Activated CD4-positive, alpha-beta T cell treated with anti-CD3 and anti-CD28 coated beads, Interleukin-2, amount 50 U/mL, for 1 hour (primary cell): Measurements from ENCODE around the gene LPIN2.
"Not testable (repeated sequence)": the region's sequence is repeated elsewhere in the genome, so short reads cannot be mapped to it uniquely, and the experiment has no call there.

Experiments
- DNase-seq: peaks from one replicate; pipeline ENCODE4 v3.0.0-alpha.2; 2020

The LPIN2 gene

GRCh38 chr18:3013024-3013804, at the start of gene LPIN2:
Gene LPIN2, minus strand, starts transcription at chr18:3013144. Its CDS starts 52,304 bp downstream, at chr18:2960840.
- DNase-seq = peak; percentile 95

GRCh38 chr18:3061581-3062312, 48.8 kb upstream of the LPIN2 start:
- peak; percentile 18 for DNase-seq

DNA sequence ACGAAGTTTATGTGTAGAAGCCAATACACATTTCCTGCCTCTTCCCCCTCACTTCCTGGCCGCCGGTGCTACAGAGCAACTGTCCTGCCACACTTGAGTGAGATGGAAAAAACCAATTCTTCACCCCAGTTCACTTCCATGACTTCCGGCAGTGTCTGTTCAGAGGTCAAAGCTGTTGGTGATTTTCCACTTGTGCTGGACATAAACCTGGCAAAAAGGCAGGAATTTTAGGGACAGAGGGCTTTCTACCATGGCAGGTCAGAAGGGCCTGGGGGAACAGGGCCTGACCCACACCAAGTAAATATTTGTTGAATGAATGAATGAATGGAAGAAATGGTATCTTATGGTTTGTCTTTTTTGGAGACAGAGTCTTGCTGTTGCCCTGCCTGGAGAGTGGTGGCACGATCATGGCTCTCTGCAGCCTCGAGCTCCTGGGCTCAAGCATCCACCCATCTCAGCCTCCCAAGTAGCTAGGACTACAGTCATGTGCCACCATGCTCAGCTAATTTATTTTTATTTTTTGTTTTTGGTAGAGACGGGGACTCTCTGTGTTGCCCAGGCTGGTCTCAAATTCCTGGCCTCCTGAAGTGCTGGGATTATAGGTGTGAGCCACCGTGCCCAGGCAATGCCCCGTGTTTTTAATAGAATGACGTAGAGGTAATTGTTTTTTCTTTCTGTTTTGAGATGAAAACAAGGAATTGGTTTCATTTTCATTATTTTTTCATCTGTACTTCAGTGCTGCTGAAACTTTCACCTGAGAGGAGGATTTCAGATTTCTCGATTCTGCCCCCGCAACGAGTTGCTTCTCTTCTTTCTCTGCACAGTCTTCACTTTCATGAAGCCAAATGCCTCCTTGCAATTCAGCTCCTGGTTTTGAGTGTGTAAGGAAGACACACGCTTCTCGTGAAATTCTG, 48.0 kb upstream of the LPIN2 start:
- peak; percentile 37 for DNase-seq

DNA sequence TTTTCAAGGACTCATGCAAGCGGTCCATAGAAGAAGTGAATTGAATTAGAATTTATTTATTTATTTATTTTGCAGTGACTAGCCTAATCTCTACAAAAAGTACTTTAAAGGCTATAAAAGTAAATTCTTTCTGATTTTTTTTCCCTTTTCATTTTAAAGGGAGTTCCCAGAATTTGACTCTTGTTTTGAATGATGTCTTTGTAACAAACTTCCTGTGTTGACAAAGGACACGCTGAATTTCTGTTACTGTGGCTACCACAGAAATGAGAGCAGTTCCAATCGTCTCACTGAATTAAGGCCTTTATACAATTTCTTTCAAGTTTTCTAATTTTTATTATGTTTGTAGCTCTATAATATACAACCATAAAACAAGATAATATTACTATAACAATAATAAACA, 46.3 kb upstream of the LPIN2 start:
- no peak for DNase-seq

DNA sequence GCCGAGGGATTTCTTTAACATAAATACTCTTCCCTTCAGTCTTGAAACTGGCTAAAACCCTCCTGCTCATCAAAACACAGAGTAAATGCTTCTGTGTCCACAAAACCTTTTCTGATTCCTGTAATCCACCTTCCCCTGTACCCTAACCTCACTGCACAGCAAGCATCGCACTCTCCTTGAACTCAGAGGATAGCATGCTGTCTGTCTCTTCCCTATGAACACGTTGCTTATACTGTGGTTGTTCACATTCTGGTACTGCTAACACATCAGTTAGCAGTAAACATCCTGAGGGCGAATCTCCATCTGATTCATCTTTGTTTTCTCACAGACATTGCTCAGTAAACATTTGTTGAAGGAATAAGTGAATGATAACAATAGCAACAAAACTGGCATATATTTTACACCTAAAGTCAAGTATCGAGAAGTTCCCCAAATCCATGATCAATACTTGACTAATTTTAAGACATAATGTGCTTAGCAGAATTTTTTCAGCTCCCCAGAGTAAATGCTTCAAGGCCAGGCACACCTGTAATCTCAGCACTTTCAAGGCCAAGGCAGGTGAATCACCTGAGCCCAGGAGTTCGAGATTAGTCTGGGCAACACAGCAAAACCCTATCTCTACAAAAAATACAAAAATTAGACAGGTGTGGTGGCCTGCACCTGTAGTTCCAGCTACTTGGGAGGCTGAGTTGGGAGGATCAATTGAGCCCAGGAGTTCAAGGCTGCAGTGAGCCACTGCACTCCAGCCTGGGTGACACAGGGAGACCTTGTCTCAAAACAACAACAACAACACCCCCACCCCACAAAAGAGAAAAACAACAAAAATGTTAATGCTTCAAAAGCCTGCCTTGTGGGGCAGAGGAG, 45.6 kb upstream of the LPIN2 start:
- no peak for DNase-seq

DNA sequence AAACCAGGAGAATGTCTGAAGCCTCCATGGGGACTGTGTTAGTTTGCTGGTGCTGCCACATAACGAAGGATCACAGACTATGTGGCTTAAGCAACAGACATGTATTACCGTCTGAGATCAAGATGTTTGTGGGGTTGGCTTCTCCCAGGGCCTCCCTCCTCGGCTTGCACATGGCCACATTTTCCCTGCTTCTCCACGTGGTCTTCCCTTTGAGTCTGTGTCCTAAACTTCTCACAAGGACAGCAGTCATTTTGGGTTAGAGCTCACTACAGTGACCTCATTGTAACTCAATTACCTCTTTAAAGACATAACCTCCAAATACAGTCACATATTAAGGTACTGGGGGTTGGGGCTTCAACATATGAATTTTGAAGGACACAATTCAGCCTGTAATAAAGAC, 44.6 kb upstream of the LPIN2 start:
- DNase-seq = no peak

DNA sequence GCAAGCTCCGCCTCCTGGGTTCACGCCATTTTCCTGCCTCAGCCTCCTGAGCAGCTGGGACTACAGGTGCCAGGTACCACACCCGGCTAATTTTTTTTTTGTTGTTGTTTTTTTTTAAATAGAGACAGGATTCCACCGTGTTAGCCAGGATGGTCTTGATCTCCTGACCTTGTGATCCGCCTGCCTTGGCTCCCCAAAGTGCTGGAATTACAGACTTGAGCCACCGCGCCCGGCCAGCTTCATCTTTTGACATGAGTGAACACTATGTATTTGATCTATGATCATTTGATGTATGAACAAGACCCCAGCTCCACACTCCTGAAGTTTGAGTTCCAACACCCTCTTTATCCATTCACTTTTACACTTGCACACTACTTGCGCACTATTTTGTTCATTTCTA, 43.4 kb upstream of the LPIN2 start:
- no peak for DNase-seq

DNA sequence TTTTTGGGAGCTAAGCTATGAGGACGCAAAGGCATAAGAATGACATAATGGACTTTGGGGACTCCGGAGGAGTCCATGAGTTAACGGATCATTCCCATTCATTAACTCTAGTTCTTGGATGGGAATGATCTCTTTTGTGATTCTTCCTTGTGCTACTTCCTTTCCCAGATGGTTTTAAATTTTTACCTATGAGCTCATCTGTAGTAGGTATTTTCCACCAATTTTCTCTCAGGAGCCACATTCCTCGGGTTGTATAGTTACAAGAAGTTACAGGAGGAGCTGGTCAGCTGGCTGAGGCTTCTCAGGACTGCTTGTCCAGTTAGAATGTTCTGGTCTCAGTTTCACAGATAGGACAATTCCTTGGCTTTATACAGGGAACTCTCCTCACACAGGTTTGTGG, 42.9 kb upstream of the LPIN2 start:
- no peak for DNase-seq

DNA sequence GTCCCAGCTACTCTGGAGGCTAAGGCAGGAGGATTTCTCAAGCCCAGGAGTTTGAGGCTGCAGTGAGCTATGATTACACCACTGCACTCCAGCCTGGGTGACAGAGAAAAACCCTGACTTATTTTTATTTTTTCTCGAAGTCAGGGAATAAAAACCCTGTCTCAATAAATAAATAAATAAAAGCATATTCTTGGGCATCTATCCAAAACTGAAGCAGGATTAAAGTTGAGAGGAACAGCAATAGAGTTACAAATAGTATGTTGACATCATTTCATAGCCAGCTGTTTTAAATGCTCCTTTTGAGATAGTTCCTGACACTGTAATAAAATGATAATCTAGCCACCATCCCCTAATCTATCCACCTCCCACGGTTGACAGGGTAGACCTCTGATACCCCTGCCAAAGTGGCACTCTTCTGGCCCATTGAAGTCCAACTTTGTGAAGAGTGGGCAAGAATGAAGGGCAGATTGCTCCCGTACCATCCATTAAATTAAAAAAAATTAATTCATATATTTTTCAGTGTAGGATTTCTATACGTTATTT, 42.3 kb upstream of the LPIN2 start:
- no peak for DNase-seq

DNA sequence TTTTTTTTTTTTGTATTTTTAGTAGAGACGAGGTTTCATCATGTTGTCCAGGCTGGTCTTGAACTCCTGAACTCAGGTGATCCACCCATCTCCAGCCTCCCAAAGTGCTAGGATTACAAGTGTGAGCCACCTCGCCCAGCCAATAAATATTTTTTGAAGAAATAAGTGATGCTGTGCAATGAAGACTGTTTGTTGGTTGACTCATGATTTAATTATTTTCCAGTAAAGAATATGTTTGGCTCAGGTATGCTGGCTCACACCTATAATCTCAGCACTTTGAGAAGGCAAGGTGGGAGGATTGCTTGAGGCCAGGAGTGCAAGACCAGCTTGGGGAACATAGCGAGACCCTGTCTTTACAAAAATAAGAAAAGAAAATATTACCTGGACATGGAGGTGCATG, 41.8 kb upstream of the LPIN2 start:
- no peak for DNase-seq

- DNase-seq = no peak
Measured at GRCh38 chr18:3054214-3054613, 41.3 kb upstream of the LPIN2 start.

DNA sequence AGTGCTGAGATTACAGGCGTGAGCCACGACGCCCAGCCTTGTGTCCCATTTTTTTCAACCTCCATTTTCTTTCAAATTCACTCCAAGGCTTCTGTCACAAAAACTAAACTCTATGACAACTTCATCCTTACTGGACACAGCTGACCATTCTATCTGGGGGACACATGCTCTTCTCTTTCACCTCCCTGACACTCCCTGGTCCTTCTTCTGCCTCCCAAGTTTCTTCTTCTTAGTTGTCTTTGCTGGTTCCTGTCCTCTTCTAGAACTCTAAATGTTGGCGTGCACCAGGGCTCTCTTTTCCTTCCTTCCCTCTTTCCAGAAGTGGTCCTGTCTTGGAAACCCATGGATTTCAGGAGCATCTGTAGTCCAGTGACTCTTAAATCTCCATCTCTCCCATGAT, 40.1 kb upstream of the LPIN2 start:
- no peak for DNase-seq

DNA sequence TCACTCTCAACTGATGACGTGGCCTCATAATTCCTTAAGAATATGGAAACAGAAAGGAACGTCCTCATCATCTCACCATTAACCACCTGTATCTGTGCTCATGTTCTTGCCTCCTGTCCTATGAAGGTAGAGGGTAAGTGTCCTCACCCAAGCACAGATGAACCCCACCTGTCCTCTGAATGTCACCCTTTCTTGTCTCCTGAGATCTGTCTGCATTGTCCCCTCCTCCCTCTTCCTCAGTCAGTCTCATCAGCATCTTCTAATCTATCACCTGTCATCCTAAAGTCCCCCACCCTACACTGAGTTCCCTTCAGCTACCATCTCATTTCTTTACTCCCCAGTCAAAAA, 39.4 kb upstream of the LPIN2 start:
- DNase-seq = no peak

GRCh38 chr18:3051718-3052410, 38.9 kb upstream of the LPIN2 start:
- DNase-seq = no peak

- DNase-seq = not testable (repeated sequence)
Measured at GRCh38 chr18:3049897-3050454, 37.0 kb upstream of the LPIN2 start.

DNA sequence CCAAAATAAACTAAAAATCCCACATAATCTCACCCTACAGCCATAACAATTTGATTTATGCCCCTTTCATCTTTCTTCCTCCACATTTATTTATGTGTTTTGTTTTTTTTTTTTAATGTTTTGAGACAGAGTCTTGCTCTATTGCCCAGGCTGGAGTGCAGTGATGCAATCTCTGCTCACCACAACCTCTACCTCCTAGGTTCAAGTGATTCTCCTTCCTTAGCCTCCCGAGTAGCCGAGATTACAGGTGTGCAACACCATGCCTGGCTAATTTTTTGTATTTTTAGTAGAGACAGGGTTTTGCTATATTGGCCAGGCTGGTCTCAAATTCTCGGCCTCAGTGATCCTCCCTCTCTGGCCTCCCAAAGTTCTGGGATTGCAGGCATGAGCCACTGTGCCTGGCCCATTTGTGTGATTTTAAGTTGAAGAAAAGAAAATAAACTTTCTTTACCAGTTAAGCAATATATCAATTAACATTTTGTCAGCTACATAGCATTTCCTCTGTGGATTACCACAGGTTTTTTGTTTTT, 35.9 kb upstream of the LPIN2 start:
- DNase-seq = no peak

DNA sequence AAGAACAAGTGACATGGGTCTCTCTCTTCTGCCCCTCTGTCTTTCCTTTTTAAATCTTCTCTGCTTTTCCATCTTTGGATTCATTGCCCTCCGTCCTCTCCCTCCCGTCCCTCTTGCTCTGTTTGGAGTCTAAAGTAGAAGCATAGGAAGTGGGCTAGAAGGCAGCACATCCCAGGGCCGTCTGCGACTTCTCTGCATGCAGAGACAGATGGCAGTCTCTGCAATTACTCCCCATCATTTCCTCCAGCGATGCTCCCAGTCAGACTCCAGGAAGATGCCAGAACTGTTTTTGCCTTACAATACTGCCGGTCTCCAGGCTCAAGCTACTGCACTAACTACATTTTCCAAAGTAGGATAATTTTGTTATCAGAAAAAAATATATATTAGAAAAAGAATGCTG, 35.2 kb upstream of the LPIN2 start:
- no peak for DNase-seq

DNA sequence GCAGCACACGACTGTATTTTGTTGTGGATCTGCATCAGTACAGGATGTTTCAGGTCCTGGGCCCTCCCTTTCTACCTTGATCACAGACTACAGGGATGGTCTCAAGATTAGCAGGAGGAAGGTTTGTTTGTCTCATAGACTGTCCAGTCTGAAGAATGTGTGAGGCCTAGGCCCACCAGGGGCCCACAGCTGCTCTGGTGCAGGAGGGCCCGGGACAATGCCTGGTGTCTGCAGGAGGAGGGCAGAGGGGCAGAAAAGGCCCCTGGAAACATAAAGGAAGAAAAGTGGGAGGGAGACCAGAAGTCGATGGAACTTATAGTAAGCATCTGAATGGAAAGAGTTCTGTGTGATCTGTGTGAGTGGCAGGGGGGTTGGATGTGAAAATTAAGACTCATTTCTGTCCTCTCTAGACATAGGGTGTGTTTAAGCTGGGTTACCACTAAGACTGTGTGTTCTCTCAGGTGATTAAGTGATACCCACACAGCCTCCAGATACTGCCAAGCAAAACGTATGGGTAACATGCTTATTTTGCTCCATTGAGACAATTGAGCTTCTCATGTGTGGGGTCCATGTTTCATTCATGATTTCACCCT, 33.4 kb upstream of the LPIN2 start:
- no peak for DNase-seq

DNA sequence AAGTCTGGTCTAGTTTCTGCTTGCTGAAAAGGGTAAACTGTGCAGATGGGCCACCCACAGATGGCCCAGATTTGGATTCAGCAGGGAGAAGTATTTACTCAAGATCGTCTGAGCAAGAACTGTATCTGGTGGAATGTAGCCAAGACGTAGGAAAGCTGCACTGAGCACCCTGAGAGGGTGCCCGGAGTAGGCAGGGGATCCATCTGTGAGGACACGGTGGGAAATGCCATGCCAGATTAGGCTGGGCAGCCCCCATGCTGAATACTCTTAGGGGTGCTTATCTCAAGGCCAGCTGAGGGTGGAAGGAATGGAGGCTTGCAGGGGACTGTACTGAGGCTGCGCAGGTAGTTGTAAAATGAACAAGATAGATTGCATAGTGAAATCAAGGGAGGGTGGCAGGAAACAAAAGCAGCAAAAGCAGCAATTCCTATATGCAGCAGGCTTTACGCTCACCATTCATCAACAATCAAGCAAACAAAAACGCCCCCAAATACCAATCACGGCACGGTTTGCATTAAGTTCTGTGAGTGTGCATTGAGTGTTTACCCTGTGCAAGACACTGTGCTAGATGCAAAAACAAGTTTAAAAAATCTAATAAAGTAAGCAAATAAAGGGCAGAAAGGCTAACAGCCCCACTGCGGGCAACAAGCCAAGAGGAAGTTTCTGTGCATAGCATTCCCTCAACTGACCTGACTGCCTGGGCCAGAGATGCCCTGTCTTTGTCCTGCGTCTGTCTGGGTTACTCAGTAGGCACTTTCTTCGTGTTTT, 32.2 kb upstream of the LPIN2 start:
- DNase-seq = no peak

GRCh38 chr18:3042379-3042778, 29.4 kb upstream of the LPIN2 start:
- DNase-seq = no peak
